T-cell (primary cell): ENCODE data around the gene CXCR5. TPM values are rescaled to one million over a fixed set of nuclear protein-coding genes. Genes with fewer than 3 reads are reported as not detected.

Experiments
- ATAC-seq, 4 experiments: fragments of 200-7000 bp in 3 of 4; fragments of 150-1000 bp in 1 of 4; cut with Tn5 transposase; replicated peaks in 1 of 4; 1 replicate in 3 of 4; 2 replicates in 1 of 4; pipeline ENCODE4 v1.10.0; 2021; ENCODE audit warnings: moderate library complexity in 3 of 4, mild to moderate bottlenecking in 2 of 4, moderate number of reproducible peaks in 1 of 4
- CTCF ChIA-PET, 2 donors: fragments of 300-600 bp; sonication (Branson Sonifier 250); formaldehyde crosslinking; loops; one replicate each; lab custom pipeline; 2022; ENCODE audit warnings: antibody characterized with exemption in 2 of 2; lab: Charles Lee
- POLR2A ChIA-PET, 2 donors: fragments of 300-600 bp; sonication (Branson Sonifier 250); formaldehyde crosslinking; loops; one replicate each; lab custom pipeline; 2022; ENCODE audit warnings: antibody characterized with exemption in 2 of 2; lab: Charles Lee
- DNase-seq, 35 experiments: peaks; one replicate each; pipeline versions ENCODE4 v3.0.0 to v3.0.0-alpha.2; 2013 to 2023
- H3K27ac ChIP-seq: one replicate; pipeline ENCODE4 v1.5.1; 2013; ENCODE audit warnings: low read length
- H3K27me3 ChIP-seq, 2 experiments: replicated peaks in 1 of 2; 1 replicate in 1 of 2; 2 replicates in 1 of 2; pipeline versions ENCODE4 v1.6.1 to v1.7.0; 2013; ENCODE audit warnings: low read length in 1 of 2, mixed read lengths in 1 of 2; ENCODE audit not compliant: control insufficient read depth in 2 of 2, insufficient read depth in 2 of 2; ENCODE audit errors: extremely low read depth in 1 of 2
- H3K36me3 ChIP-seq, 2 donors: 1 replicate in 1 of 2; 2 replicates in 1 of 2; pipeline versions ENCODE4 v1.6.1 to v1.7.0; 2013; ENCODE audit warnings: low read length in 1 of 2; ENCODE audit not compliant: control insufficient read depth in 2 of 2, insufficient read depth in 1 of 2; ENCODE audit errors: extremely low read depth in 1 of 2
- H3K4me1 ChIP-seq, 2 experiments: 1 replicate in 1 of 2; 2 replicates in 1 of 2; pipeline versions ENCODE4 v1.6.1 to v1.7.0; 2013; ENCODE audit warnings: low read length in 2 of 2, mixed read lengths in 1 of 2; ENCODE audit not compliant: insufficient read depth in 2 of 2, control insufficient read depth in 1 of 2; ENCODE audit errors: extremely low read depth in 1 of 2
- H3K4me3 ChIP-seq, 2 donors: 1 replicate in 1 of 2; 2 replicates in 1 of 2; pipeline versions ENCODE4 v1.5.1 to v1.7.0; 2013; ENCODE audit warnings: mild to moderate bottlenecking in 2 of 2, low read length in 1 of 2, moderate library complexity in 1 of 2; ENCODE audit not compliant: control insufficient read depth in 1 of 2; ENCODE audit errors: extremely low read depth in 1 of 2
- H3K9me3 ChIP-seq: 2 replicates; pipeline ENCODE4 v1.7.0; 2013
- H3K27ac Mint-ChIP-seq, 2 donors: one replicate each; pipeline ENCODE4 v1.8.0; 2020 to 2021; ENCODE audit warnings: mild to moderate bottlenecking in 2 of 2, mixed read lengths in 2 of 2
- H3K27me3 Mint-ChIP-seq, 2 donors: one replicate each; pipeline ENCODE4 v1.8.0; 2021 to 2022; ENCODE audit warnings: mixed read lengths in 2 of 2
- H3K36me3 Mint-ChIP-seq: one replicate; pipeline ENCODE4 v1.8.0; 2021; ENCODE audit warnings: mixed read lengths
- H3K4me1 Mint-ChIP-seq, 3 donors: one replicate each; pipeline ENCODE4 v1.8.0; 2020 to 2022; ENCODE audit warnings: mixed read lengths in 3 of 3, mild to moderate bottlenecking in 1 of 3
- H3K4me3 Mint-ChIP-seq, 3 donors: one replicate each; pipeline ENCODE4 v1.8.0; 2020 to 2022; ENCODE audit warnings: mild to moderate bottlenecking in 3 of 3, mixed read lengths in 3 of 3, moderate library complexity in 3 of 3
- H3K9me3 Mint-ChIP-seq, 3 donors: one replicate each; pipeline ENCODE4 v1.8.0; 2020 to 2022; ENCODE audit warnings: mixed read lengths in 3 of 3
- WGBS: methylation state at CpG from one replicate; pipeline ENCODE4 v1.1.5; 2013; ENCODE audit warnings: missing lambda C conversion rate; ENCODE audit not compliant: insufficient coverage; 5-methylcytosine and 5-hydroxymethylcytosine counted together
- total RNA-seq, 35 experiments: library from RNA in 6 of 35; stranded (reverse) in 6 of 35; fragments of 120-200 nt in 1 of 35; gene quantifications; one replicate each; pipeline versions ENCODE4 v1.2.1 to v1.2.4 and lab custom pipeline; 2013 to 2026

CXCR5 gene
- total RNA-seq, 5 donors from 2014 or later (not counting 1 experiment from before 2014, with no cell fraction given): 4.7 to 10.6 (median 6.3) TPM

- no peak for ATAC-seq
Measured at GRCh38 chr11:118922745-118923627, 39.3 kb downstream of the CXCR5 start.

GRCh38 chr11:118923721-118924587 lies 40.3 kb downstream of the CXCR5 start:
- peaks cover 49 to 60% (median 59%) of the 10 kb centered on the region in 3 donors for H3K4me1 Mint-ChIP-seq
- DNase-seq: peak in 4 of 35 experiments; percentile 36 to 66 (median 43)
- peaks cover 28% of the 10 kb centered on the region for H3K36me3 Mint-ChIP-seq

More at GRCh38 chr11:118922745-118923627, 39.3 kb downstream of the CXCR5 start:
- no peaks in the 10 kb centered on the region for H3K9me3 ChIP-seq
- H3K36me3 ChIP-seq: peaks cover 0 to 15% of the 10 kb centered on the region in 2 donors
- peak overlapping the region; percentile 93 to 95 for H3K27ac Mint-ChIP-seq
- peak overlapping the region; percentile 99 for H3K4me3 ChIP-seq
- WGBS: 17% methylated on average over 8 of the region's 9 CpGs
- H3K27me3 ChIP-seq: no peaks in the 10 kb centered on the region
- DNase-seq: peak in 1 of 35 experiments; percentile 7
- no peaks in the 10 kb centered on the region for H3K9me3 Mint-ChIP-seq
- ChIA-PET POLR2A (interaction anchor here (0.6 to 1.5 kb wide), 6 partner anchors 9 to 89 kb away, joined by 4 to 11 read pairs (median 4); no protein-coding TSS in a partner anchor), CTCF (interaction anchor here (0.6 to 2.4 kb wide), 7 partner anchors 8 to 135 kb away, joined by 3 to 14 read pairs (median 6); partner anchors contain the start of gene DDX6 (in 1 of the 2))
- peaks cover 30% of the 10 kb centered on the region for H3K36me3 Mint-ChIP-seq
- H3K27ac ChIP-seq: peak overlapping the region; percentile 95
- H3K4me3 Mint-ChIP-seq: peak overlapping the region; percentile 93 to 96 (median 96)
- peaks cover 51 to 67% (median 63%) of the 10 kb centered on the region in 3 donors for H3K4me1 Mint-ChIP-seq
- peaks cover 37 to 80% of the 10 kb centered on the region in 2 experiments for H3K4me1 ChIP-seq
- H3K27me3 Mint-ChIP-seq: no peaks in the 10 kb centered on the region

GRCh38 chr11:118924591-118925585 lies 41.2 kb downstream of the CXCR5 start:
- peak overlapping the region; percentile 93 to 96 (median 96) for H3K4me3 Mint-ChIP-seq
- H3K4me3 ChIP-seq: peak overlapping the region; percentile 99
- no peaks in the 10 kb centered on the region for H3K9me3 Mint-ChIP-seq
- WGBS: 2% methylated on average over 33 of the region's 45 CpGs
- H3K4me1 Mint-ChIP-seq: peaks cover 41 to 55% (median 50%) of the 10 kb centered on the region in 3 donors
- H3K27me3 ChIP-seq: no peaks in the 10 kb centered on the region
- DNase-seq (peak in 23 of 35 experiments; percentile 34 to 69 (median 55)), ATAC-seq (no peak)
- H3K27ac ChIP-seq: peak overlapping the region; percentile 95
- CTCF ChIA-PET: interaction anchor here (0.6 to 2.4 kb wide), 11 partner anchors 11 to 231 kb away, joined by 3 to 30 read pairs (median 4); partner anchors contain the start of gene DDX6 (in 1 of the 2)
- no peaks in the 10 kb centered on the region for H3K27me3 Mint-ChIP-seq
- H3K36me3 ChIP-seq: peaks cover 0 to 9% of the 10 kb centered on the region in 2 donors
- peaks cover 23 to 73% of the 10 kb centered on the region in 2 experiments for H3K4me1 ChIP-seq
- no peaks in the 10 kb centered on the region for H3K9me3 ChIP-seq
- POLR2A ChIA-PET: interaction anchor here (0.5 to 1.5 kb wide), 12 partner anchors 11 to 225 kb away, joined by 3 to 18 read pairs (median 6); no protein-coding TSS in a partner anchor
- peak overlapping the region; percentile 93 to 95 for H3K27ac Mint-ChIP-seq
- peaks cover 23% of the 10 kb centered on the region for H3K36me3 Mint-ChIP-seq

More at GRCh38 chr11:118923721-118924587, 40.3 kb downstream of the CXCR5 start:
- no peaks in the 10 kb centered on the region for H3K27me3 ChIP-seq
- no peaks in the 10 kb centered on the region for H3K9me3 ChIP-seq
- 8% methylated on average over 2 of the region's 7 CpGs for WGBS
- H3K36me3 ChIP-seq: peaks cover 0 to 12% of the 10 kb centered on the region in 2 donors
- H3K27ac ChIP-seq: peak overlapping the region; percentile 95
- Mint-ChIP-seq H3K4me3 (peak overlapping the region; percentile 93 to 96 (median 96)), H3K27ac (peak overlapping the region; percentile 93 to 95), H3K9me3 (no peaks in the 10 kb centered on the region), H3K27me3 (no peaks in the 10 kb centered on the region)
- peak overlapping the region; percentile 99 for H3K4me3 ChIP-seq
- POLR2A ChIA-PET: interaction anchor here (0.5 to 1.4 kb wide), 11 partner anchors 10 to 224 kb away, joined by 3 to 12 read pairs (median 5); no protein-coding TSS in a partner anchor
- peaks cover 29 to 80% of the 10 kb centered on the region in 2 experiments for H3K4me1 ChIP-seq
- CTCF ChIA-PET: interaction anchor here (0.6 to 2.4 kb wide), 7 partner anchors 11 to 230 kb away, joined by 3 to 8 read pairs (median 3); partner anchors contain the start of gene DDX6 (in 1 of the 2)
- ATAC-seq: peak in 3 of 4 experiments; percentile 2 to 6 (median 3)

GRCh38 chr11:118927554-118928100 lies 43.9 kb downstream of the CXCR5 start:
- peak overlapping the region; percentile 99 for H3K27ac ChIP-seq
- POLR2A ChIA-PET: interaction anchor here in 1 of 2 donors (3.2 kb wide), 1 partner anchor 14 kb away, joined by 13 read pairs; no protein-coding TSS in a partner anchor
- H3K27me3 ChIP-seq: no peaks in the 10 kb centered on the region
- WGBS: 0% methylated on average over 1 of the region's 7 CpGs
- DNase-seq (no peak), ATAC-seq (peak in 1 of 4 experiments; percentile 0)
- H3K4me1 Mint-ChIP-seq: peaks cover 38 to 54% (median 48%) of the 10 kb centered on the region in 3 donors
- H3K9me3 ChIP-seq: no peaks in the 10 kb centered on the region
- CTCF ChIA-PET: interaction anchor here in 1 of 2 donors (0.6 kb wide), 1 partner anchor 31 kb away, joined by 3 read pairs; no protein-coding TSS in a partner anchor
- peaks cover 3 to 4% of the 10 kb centered on the region in 2 donors for H3K36me3 ChIP-seq
- peak overlapping the region; percentile 92 to 94 (median 93) for H3K4me3 Mint-ChIP-seq
- H3K27ac Mint-ChIP-seq: peak overlapping the region; percentile 98 to 99
- peaks cover 21 to 60% of the 10 kb centered on the region in 2 experiments for H3K4me1 ChIP-seq
- no peak overlapping the region for H3K4me3 ChIP-seq
- H3K9me3 Mint-ChIP-seq: no peaks in the 10 kb centered on the region
- no peaks in the 10 kb centered on the region for H3K27me3 Mint-ChIP-seq
- H3K36me3 Mint-ChIP-seq: peaks cover 18% of the 10 kb centered on the region
